Right lobe of liver (tissue), 6 donors: ENCODE data around the gene PPEF2. TPM values are rescaled to one million over a fixed set of nuclear protein-coding genes. Genes with fewer than 3 reads are reported as not detected.
"Not testable (repeated sequence)": the region's sequence is repeated elsewhere in the genome, so short reads cannot be mapped to it uniquely, and the experiment has no call there.

Source experiments
- ATAC-seq, 4 donors: fragments of 200-7000 bp; cut with Tn5 transposase; one replicate each; pipeline ENCODE4 v1.9.1; 2020; ENCODE audit warnings: mild to moderate bottlenecking in 4 of 4, moderate library complexity in 4 of 4
- DNase-seq, 3 donors: peaks; one replicate each; pipeline ENCODE4 v3.0.0-alpha.2; 2020
- H3K27ac ChIP-seq, 3 donors: fragments of 200-600 bp; one replicate each; pipeline ENCODE4 v1.8.0; 2022
- H3K27me3 ChIP-seq, 2 donors: fragments of 200-600 bp; one replicate each; pipeline ENCODE4 v1.8.0; 2022
- H3K36me3 ChIP-seq, 4 donors: fragments of 200-600 bp; sonication (generic) in 1 of 4; one replicate each; pipeline versions ENCODE4 v1.5.1 to v1.8.0; 2017 to 2022; ENCODE audit warnings: control low read depth in 1 of 4
- H3K4me1 ChIP-seq, 4 donors: fragments of 200-600 bp; sonication (generic) in 1 of 4; one replicate each; pipeline versions ENCODE4 v1.5.1 to v1.8.0; 2017 to 2022; ENCODE audit warnings: control low read depth in 1 of 4
- H3K4me3 ChIP-seq, 3 donors: fragments of 200-600 bp; one replicate each; pipeline ENCODE4 v1.8.0; 2022
- H3K9me3 ChIP-seq, 4 donors: fragments of 200-600 bp; sonication (generic) in 1 of 4; one replicate each; pipeline versions ENCODE4 v1.5.1 to v1.8.0; 2017 to 2022; ENCODE audit warnings: control low read depth in 1 of 4
- POLR2A ChIP-seq: fragments of 450-650 bp; IDR thresholded peaks from one replicate; pipeline ENCODE4 v1.6.1; 2017; ENCODE audit warnings: antibody characterized with exemption, mild to moderate bottlenecking
- WGBS: methylation state at CpG from one replicate; pipeline ENCODE4 v1.1.6; 2018; ENCODE audit warnings: low coverage, low lambda C conversion rate; ENCODE audit not compliant: insufficient coverage; ENCODE audit errors: missing lambda C conversion rate; 5-methylcytosine and 5-hydroxymethylcytosine counted together
- intact Hi-C, 2 donors: fragments of 100-400 bp; cut with DNase I; formaldehyde crosslinking; loops; one replicate each; pipeline versions ENCODE4 v1.11.2 to v1.14.1; 2022
- total RNA-seq, 6 experiments: library from RNA; depleted of rRNA in 2 of 6; stranded (reverse); fragments of >200 nt in 2 of 6; fragmentation: NEBNext Ultra II Directional in 3 of 6; extraction: Animal tissue kit (Norgen Biotek cat#: 25700) in 3 of 6; gene quantifications; one replicate each; pipeline versions ENCODE4 v1.1.0 to v1.2.4, GENCODE V29; 2016 to 2023
- TF ChIP-seq, protein P1 (sequence below), 4 donors: fragments of 200-600 bp in 3 of 4; fragments of 450-650 bp in 1 of 4; IDR thresholded peaks; one replicate each; pipeline versions ENCODE4 v1.5.1 to v1.8.0; 2016 to 2022; ENCODE audit warnings: antibody characterized with exemption in 4 of 4, mild to moderate bottlenecking in 2 of 4
- donor health status: DM: no; HTN: yes; CAD: no.
- donor health status: DM: no; HTN: no; CAD: no.
- donor health status: DM: no; HTN: no; CAD: no.
- donor health status: DM: no; HTN: yes; CAD: no.
- donor health status: DM: no; HTN: yes; CAD: no.

PPEF2 gene
- total RNA-seq, 6 experiments from 2014 or later: not detected

DNA sequence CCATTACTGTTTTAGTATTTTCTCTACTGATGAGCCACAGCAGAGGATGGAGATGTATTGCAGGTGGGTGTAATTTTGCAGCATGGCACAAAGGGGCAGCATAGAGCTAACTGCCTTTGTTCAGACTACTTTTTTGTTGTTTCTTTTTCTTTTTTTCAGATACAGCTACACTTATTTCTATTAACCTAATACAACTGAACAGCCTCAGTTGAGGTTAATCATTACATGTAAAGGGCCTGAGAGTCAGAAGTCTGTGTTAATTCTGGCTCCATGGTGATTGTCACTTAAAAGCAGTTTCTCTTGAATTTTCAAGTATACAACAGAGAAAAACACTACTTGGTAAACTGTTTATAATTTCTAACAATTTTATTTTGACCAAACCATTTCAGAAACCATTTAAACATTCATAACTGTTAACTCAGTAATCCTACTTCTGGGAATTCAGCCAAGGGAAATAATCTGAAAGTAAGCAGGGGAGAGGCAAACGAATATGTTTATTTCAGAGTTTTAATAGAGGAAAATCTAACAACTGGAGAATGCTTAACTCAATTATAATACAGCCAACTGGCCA is 13.9 kb upstream of the PPEF2 start:
- peak in 1 of 3 donors; percentile 58 for DNase-seq
- WGBS: 12% methylated on average over 1 of the region's 1 CpG
- intact Hi-C loops: loop anchor here in 1 of 2 donors (10.0 kb wide), 1 partner anchor 169 kb away; no protein-coding TSS in a partner anchor

DNA sequence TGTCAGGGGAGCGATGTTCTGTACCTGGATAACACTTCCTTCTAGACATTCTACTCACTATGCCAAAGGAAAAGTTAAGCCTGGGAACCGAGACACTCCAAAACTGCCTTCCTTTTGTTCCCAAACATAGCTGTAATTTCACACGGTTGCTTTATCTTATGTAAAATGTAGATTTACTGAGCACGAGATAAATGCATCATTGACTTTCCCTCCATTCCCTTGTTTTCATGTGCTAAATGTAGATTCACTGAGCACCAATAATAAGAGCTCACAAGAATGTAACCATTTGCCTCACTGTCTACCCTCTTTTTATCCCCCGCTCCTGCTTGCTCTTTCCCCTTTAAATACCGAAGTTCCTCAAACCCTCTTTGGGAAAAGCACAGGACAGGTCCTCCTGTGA is 10.7 kb upstream of the PPEF2 start:
- TF ChIP-seq POLR2A: no peak
- TF ChIP-seq, protein P1, sequence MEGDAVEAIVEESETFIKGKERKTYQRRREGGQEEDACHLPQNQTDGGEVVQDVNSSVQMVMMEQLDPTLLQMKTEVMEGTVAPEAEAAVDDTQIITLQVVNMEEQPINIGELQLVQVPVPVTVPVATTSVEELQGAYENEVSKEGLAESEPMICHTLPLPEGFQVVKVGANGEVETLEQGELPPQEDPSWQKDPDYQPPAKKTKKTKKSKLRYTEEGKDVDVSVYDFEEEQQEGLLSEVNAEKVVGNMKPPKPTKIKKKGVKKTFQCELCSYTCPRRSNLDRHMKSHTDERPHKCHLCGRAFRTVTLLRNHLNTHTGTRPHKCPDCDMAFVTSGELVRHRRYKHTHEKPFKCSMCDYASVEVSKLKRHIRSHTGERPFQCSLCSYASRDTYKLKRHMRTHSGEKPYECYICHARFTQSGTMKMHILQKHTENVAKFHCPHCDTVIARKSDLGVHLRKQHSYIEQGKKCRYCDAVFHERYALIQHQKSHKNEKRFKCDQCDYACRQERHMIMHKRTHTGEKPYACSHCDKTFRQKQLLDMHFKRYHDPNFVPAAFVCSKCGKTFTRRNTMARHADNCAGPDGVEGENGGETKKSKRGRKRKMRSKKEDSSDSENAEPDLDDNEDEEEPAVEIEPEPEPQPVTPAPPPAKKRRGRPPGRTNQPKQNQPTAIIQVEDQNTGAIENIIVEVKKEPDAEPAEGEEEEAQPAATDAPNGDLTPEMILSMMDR (IDR thresholded peaks at IDR 0.05): no peak
- ATAC-seq: no peak

More for the DNA sequence above, 13.9 kb upstream of the PPEF2 start:
- H3K4me3 ChIP-seq: no peak overlapping the region
- TF ChIP-seq POLR2A: no peak
- TF ChIP-seq, protein P1 (IDR thresholded peaks at IDR 0.05): peak; percentile 82 to 91 (median 86)
- H3K9me3 ChIP-seq: no peaks in the 10 kb centered on the region
- H3K27me3 ChIP-seq: no peaks in the 10 kb centered on the region
- peaks cover 0 to 26% (median 9%) of the 10 kb centered on the region in 4 donors for H3K4me1 ChIP-seq
- H3K36me3 ChIP-seq: peaks cover 0 to 10% (median 0%) of the 10 kb centered on the region in 4 donors
- peak; percentile 83 to 92 (median 90) for ATAC-seq
- H3K27ac ChIP-seq: peak overlapping the region in 2 of 3 donors; percentile 19 to 58

DNA sequence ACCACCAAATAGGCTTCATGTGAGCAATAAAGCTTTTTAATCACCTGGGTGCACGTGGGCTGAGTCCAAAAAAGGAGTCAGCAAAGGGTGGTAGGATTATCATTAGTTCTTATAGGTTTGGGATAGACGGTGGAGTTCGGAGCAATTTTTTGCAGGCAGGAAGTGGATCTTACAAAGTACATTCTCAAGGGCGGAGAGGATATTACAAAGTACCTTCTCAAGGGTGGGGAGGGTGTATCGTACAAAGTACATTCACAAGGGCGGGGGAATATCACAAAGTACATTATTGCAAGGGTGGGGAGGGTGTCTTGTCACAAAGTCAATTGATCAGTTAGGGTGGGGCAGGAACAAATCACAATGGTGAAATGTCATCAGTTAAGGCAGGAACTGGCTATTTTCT is 8.6 kb upstream of the PPEF2 start:
- H3K4me3 ChIP-seq, H3K9me3 ChIP-seq, H3K4me1 ChIP-seq, H3K27me3 ChIP-seq, H3K27ac ChIP-seq, ATAC-seq, H3K36me3 ChIP-seq, DNase-seq: not testable (repeated sequence)
- 90% methylated on average over 5 of the region's 6 CpGs for WGBS
- intact Hi-C loops: loop anchor here in 1 of 2 donors (5.0 to 10.0 kb wide), 2 partner anchors 76 to 174 kb away; no protein-coding TSS in a partner anchor

More for the DNA sequence above, 10.7 kb upstream of the PPEF2 start:
- H3K36me3 ChIP-seq: peaks cover 0 to 4% (median 0%) of the 10 kb centered on the region in 4 donors
- intact Hi-C loops: loop anchor here in 1 of 2 donors (5.0 to 10.0 kb wide), 2 partner anchors 74 to 172 kb away; no protein-coding TSS in a partner anchor
- no peaks in the 10 kb centered on the region for H3K9me3 ChIP-seq
- DNase-seq: no peak
- no peak overlapping the region for H3K27ac ChIP-seq
- H3K27me3 ChIP-seq: no peaks in the 10 kb centered on the region
- H3K4me3 ChIP-seq: no peak overlapping the region
- H3K4me1 ChIP-seq: peaks cover 0 to 10% (median 0%) of the 10 kb centered on the region in 4 donors
- 74% methylated on average over 6 of the region's 6 CpGs for WGBS

DNA sequence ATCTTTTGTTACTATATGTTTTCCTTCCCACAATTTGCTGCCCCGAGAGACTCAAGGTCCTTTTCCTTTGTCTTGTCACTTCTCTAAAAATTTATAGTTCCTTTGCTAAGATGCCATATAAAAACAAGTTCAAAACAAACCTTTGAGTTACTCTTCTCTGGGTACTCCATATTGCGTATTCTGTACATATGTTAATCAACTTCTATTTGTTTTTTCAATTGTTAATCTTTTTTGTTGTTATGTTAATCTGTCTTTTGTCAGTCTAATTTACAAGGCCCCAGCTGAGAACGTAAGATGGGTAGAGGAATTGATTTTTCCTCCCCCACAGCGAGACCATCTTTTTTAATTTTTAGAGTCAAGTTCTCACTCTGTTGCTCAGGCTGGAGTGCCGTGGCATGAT is 7.2 kb upstream of the PPEF2 start:
- Histone ChIP-seq H3K27me3 (no peaks in the 10 kb centered on the region), H3K4me1 (no peaks in the 10 kb centered on the region), H3K36me3 (peaks cover 0 to 4% (median 0%) of the 10 kb centered on the region in 4 donors), H3K27ac (no peak overlapping the region), H3K9me3 (no peaks in the 10 kb centered on the region), H3K4me3 (no peak overlapping the region)
- intact Hi-C loops: no loop called here
- ATAC-seq: no peak
- DNase-seq: no peak
- TF ChIP-seq, protein P1 (IDR thresholded peaks at IDR 0.05): no peak
- no peak for TF ChIP-seq POLR2A
- WGBS: 88% methylated on average over 5 of the region's 5 CpGs

DNA sequence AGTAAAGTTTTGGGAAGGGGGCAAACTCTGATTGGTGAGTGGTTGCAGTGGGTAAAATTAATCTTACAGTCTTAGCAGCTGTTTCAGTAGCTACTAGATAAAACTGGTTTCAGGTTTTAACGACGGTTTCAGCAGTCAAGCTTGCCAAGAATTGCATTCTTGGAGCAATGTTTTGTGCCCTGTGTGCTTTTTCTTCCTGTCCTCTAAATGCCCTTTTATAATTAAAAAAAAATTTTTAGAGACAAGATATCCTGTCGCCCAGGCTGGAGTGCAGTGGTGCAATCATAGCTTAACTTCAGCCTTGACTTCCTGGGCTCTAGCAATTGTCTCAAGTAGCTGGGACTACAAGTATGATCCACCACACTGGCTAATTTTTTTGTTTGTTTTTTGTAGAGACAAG is 6.3 kb upstream of the PPEF2 start:
- intact Hi-C loops: no loop called here
- Histone ChIP-seq H3K9me3 (no peaks in the 10 kb centered on the region), H3K27ac (no peak overlapping the region), H3K4me3 (no peak overlapping the region), H3K36me3 (no peaks in the 10 kb centered on the region), H3K27me3 (no peaks in the 10 kb centered on the region), H3K4me1 (no peaks in the 10 kb centered on the region)
- 12% methylated on average over 3 of the region's 3 CpGs for WGBS
- DNase-seq: no peak
- peak in 2 of 4 donors; percentile 9 to 29 for ATAC-seq
- TF ChIP-seq, protein P1 (IDR thresholded peaks at IDR 0.05): no peak
- TF ChIP-seq POLR2A: no peak
